Cerebellar nuclear complex (tissue), 1 donor: ENCODE results near the gene SLC1A2.
"Not testable (repeated sequence)": the region's sequence is repeated elsewhere in the genome, so short reads cannot be mapped to it uniquely, and the experiment has no call there.

ENCODE experiments used
- DNase-seq, 2 experiments: peaks; one replicate each; lab custom pipeline; 2025; lab: John Stamatoyannopoulos, UW

The SLC1A2 gene

GRCh38 chr11:35242412-35243242 lies 176.7 kb downstream of the SLC1A2 start:
- DNase-seq = no peak

GRCh38 chr11:35241531-35241930 lies 177.8 kb downstream of the SLC1A2 start:
- DNase-seq = no peak

- DNase-seq = no peak
Observed at GRCh38 chr11:35241083-35241482, 178.3 kb downstream of the SLC1A2 start.

- DNase-seq = no peak
Observed at GRCh38 chr11:35239471-35240075, 179.8 kb downstream of the SLC1A2 start.

GRCh38 chr11:35238882-35239281 lies 180.5 kb downstream of the SLC1A2 start:
- no peak for DNase-seq

- DNase-seq = no peak
Observed at GRCh38 chr11:35237860-35238715, 181.3 kb downstream of the SLC1A2 start.

- no peak for DNase-seq
Observed at GRCh38 chr11:35237351-35237750, 182.0 kb downstream of the SLC1A2 start.

- DNase-seq = no peak
Observed at GRCh38 chr11:35236667-35237003, 182.7 kb downstream of the SLC1A2 start.

- DNase-seq = no peak
Observed at GRCh38 chr11:35235936-35236666, 183.3 kb downstream of the SLC1A2 start.

GRCh38 chr11:35235498-35235897 lies 183.9 kb downstream of the SLC1A2 start:
- no peak for DNase-seq

GRCh38 chr11:35235157-35235468 lies 184.2 kb downstream of the SLC1A2 start:
- no peak for DNase-seq

GRCh38 chr11:35234460-35235156 lies 184.8 kb downstream of the SLC1A2 start:
- DNase-seq = no peak

- no peak for DNase-seq
Observed at GRCh38 chr11:35233518-35233917, 185.8 kb downstream of the SLC1A2 start.

GRCh38 chr11:35232891-35233330 lies 186.4 kb downstream of the SLC1A2 start:
- DNase-seq = no peak

GRCh38 chr11:35231076-35231860 lies 188.1 kb downstream of the SLC1A2 start:
- no peak for DNase-seq

GRCh38 chr11:35230388-35230787 lies 189.0 kb downstream of the SLC1A2 start:
- DNase-seq = no peak

- no peak for DNase-seq
Observed at GRCh38 chr11:35228328-35228725, 191.0 kb downstream of the SLC1A2 start.

GRCh38 chr11:35227576-35228327 lies 191.6 kb downstream of the SLC1A2 start:
- DNase-seq = no peak

GRCh38 chr11:35226756-35227155 lies 192.6 kb downstream of the SLC1A2 start:
- DNase-seq = not testable (repeated sequence)

GRCh38 chr11:35225946-35226520 lies 193.3 kb downstream of the SLC1A2 start:
- DNase-seq = no peak
